Activated gamma-delta T cell treated with Interleukin-2 at 50 U/mL for 16 hours (primary cell): ENCODE data around the gene TCP11.

Experiments used
- DNase-seq: peaks from one replicate; pipeline ENCODE4 v3.0.0-alpha.2; 2020

The TCP11 gene

DNA sequence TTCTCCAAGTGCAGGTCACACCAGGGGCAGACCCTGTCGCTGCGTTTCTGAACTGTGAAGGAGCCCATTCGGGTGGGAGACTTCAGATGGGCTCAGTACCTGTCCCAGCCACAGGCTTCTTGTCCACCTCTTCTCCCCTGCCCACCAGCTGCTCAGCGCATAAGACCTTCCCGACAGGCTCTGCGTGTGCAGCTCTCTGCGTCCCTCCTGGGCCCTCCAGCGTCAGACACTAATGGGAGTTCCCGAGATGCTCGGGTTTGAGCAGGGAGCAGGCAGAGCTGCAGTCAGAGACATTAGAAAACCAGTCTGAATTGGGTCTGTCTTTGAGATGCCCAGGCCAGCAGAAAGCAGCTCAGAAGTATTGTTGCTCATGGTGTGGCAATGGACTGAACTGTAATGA lies 50.4 kb downstream of the TCP11 start:
- no peak for DNase-seq

DNA sequence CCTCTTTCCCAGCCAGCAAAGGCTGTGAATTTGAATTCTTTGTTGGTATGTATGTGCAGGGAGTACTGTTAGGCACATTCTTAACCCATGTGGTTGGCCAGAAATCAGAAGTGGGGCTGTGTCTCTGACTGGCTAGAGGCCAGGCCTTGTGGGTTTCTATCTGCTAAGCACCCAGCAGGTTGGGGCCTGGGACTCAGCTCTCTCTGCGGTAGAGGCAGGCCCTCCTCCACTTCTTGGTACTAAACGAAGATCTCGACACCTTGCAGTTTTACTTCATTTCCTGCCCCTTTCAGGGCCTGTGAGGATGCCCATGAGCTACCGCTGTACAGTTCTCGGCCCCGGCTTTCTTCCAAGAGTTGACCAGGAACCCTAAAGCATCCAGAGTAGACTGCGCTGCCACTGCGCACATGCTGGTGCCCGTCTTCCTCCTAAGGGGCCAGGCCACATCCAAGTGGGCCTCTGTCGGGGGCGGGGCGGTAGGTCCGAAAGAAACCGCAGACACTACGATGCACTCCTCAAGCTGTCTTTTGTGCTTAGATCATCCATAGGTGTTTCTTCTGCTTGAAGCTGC lies 51.1 kb downstream of the TCP11 start:
- DNase-seq: no peak

DNA sequence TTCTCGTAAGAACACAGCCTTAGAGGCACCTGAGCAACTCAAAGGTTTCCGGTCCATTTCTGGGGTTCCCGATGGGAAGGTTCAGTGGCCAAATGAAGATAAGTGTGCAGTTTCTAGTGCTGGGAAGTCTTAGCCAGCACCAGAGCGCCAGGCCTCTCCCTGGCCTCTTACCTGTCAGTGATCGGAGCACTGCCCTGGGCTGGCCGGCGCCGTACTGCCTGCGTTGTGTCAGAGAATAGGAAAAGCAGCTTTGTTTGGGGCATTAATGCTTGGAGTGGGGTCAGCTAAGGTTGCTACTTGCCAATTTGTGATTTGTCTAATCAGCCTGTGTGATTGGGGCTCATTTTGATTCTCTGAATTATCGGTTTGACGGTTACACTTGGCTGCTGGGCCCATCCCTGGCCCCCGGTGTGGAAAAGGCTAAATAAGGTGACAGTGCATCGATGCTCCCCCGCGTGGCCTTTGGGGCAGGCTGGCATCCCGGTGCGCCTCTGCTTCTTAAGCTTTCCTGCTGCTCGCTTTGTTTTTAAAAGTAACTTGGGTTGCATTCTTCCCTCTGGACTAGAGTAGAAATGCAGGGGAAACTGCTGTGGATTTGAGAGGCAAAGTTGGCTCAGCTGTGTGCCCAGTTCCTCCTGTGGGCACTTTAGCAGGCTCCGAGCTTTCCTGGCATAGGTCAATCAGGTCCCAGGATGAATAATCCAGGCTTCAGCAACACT lies 51.8 kb downstream of the TCP11 start:
- DNase-seq: no peak

DNA sequence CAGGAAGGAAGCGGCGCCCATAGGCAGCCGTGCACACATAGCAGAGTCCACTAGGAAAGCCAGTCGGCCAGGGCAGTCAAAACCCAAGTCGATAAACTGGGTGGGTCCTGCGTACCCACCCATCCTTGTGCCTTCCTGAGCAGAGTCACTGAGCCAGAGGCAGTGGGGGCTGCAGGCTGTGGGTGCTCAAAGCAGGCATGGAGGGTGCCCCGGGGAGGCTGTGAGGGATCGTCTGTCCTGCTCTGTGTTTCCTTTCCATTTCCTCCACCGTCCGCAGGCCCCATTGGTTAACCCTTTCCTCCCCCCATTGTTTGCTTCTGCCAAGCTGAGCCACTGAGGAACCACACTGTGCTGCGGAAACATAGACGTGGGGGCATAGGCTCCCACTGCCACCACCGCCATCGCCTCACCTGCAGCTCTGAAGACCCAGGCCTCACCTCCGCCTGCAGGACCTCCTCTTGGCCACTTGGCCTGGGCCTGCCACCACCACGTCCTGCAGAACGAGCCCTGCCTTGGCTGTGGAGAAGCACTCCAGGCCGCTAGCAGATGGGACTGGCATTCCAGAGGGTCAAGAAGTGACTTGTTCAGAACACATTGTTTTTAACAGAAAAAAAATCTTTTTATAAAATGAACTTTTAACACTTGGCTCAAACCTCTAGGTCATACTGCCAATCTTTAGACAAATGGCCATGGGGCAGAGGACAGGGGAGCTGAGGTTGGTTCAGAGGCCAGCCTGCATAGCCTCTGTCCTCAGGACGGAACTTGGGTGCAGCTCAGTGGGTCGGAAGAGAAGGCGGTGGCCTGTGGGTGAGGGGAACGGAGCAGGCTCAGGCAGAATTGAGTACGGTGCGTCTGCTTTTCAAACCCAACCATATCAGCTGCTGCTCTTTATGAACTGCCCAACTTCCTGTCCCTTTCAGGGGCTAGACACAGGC lies 52.6 kb downstream of the TCP11 start:
- DNase-seq: no peak

DNA sequence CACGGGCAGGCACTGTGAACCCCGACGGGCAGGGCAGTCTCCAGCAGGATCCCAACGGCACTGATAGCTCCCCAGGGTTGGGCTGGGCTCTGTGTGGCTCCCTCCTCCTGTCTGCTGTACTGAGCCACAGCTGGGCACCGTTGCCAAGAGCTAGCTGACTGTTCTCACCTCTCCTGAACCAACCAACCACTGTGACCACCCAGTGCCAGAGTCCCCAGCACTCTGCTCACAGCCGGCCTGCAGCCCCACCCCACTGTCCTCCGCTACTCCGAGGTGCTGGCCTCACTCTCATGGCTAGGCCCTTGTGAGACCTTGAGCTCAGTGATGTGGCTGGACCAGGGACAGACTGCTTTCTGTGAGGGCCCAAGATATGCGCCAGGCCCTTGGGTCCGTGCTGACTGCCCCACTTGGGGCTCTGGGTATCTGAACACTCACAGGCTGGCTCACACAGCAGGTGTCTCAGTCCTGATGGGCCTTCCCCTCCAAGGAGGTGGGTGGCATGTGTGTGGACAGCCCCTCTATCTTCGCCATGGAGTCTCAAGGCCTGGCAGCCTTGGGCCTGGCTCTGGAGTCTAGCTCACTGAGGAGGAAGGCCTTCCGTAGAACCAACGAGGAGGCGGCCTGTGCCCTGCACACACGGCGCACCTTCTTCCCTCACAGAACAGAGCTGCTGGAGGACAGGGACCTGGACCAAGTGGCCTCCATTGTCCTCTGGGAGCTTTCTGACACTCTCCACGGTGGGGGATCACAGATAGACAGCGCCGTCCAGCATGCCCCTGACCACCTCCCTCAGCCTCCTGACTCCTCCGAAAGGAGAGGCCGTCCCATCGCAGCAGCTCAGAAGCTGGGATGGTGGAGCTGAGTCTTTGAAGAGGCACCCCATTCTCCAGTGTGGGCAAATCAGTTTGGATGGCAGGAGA lies 53.5 kb downstream of the TCP11 start:
- DNase-seq: no peak

DNA sequence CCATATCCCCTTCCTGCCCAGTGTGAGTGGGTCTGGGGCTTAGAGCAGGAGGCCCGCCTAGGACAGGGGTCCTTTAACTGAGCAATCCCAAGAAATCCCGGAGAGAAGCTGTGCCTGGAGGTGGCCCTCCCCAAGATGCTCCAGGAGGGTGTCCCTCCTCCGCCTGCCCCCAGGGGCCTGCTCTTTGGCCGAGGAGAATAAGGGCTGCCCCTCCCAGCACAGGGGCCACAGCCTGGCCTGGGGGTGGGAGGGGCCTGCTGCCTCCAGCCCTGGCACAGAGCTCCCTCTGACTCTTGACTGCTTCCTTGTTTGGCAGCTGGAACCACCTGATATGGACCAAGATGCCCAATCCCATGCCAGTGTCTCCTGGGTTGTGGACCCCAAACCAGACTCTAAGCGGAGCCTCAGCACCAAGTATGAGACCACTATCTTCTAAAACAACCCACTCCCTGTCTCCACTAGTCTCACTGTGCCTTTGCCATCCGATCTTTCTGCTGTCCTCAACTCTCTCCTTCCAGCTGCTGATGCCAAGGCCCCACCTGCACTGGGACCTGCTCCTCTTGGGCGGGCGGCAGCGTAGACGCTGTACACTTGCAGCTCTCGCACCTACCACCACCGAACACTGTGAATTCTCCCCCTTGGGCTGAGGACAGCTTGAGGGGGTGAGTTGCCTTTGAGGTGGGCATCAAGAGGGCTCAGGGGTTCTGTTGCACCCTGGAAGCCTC lies 54.3 kb downstream of the TCP11 start:
- DNase-seq: no peak

DNA sequence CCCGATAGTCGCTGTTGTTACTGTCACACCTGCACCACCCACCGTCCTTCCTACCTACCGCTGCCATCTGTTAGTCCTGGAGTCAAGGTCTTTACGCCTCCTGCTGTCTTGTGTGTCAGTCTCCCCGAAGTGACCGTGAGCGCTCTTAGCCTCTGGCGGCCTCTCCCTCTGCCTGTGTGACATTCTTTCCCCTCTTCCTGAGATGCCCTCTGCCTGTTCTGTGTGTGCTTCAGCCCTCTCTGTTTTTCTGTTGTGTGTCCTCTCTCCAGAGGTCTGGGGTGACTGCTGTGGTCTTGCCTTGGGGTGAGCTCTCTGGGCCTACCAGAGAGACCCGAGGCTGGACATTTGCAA lies 54.9 kb downstream of the TCP11 start:
- DNase-seq: no peak

DNA sequence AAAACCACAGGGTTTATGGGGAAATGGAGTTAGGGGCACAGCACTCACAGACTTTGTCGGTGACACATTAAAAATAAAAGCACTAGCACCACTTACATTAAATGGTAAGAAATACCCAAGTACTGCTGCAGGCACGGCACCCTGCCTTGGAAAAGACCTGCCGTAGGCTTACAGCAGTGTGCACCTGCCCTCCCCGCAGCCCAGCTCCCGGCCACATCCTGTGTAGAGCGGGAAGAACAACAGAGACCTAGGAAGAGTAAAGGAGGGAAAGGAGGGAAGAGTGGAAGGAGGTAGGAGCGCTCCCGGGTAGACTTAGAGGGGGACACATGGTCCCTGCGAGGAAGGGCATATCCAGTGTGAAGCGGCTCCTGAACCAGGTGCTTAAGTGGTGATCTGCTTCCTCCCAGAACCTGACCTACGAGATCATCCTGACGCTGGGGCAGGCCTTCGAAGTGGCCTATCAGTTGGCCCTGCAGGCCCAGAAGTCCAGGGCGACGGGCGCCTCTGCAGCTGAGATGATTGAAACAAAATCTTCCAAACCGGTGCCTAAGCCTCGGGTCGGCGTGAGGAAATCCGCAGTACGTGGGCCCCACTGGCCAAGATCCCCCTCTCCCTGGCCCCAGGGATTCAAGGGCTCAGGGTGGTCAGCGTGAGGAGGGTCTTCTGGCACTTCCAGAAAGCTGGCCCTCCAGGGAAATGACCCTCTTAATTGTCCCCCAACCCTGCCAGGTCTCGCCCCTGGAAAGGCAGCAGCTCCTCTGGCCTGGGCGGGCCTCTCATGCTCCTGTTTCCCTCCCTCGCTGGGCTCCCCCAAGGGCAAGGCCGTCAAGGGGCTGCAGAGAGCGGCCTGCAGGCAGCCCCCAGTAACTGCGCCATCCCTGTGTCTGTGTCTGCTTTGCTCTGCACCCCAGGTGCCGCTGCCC lies 55.5 kb downstream of the TCP11 start:
- no peak for DNase-seq

DNA sequence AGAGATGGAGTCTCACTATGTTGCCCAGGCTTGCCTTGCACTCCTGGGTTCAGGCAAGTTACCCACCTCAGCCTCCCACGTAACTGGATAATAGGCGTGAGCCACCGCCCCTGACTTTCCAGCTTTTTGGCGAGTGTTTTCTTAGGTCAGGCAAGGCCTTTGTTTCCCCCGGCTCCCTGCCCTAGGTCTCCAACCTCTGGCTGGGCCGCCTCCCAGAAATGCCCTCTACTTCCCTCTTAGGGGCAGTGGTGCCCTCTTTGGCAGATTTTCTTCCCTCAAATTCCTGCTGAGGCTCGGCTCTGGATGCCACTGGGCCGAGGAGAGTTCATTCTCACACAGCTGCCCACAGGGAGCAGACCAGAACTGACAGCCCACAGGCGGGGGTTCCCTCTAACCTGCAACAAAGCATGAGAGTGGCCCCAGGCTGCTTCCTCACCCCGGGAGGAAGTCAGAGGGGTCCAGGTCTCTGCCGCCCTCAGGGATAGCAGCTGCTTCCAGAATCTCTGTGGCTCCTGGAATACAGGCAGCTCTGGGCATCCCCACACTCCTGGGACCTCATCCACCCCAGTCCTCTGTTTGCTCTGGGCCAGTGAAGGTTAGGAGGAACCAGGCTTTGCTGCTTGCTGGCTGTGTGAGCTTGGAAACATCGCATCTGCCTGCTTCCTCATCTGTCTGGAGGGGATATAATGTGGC lies 56.5 kb downstream of the TCP11 start:
- no peak for DNase-seq

DNA sequence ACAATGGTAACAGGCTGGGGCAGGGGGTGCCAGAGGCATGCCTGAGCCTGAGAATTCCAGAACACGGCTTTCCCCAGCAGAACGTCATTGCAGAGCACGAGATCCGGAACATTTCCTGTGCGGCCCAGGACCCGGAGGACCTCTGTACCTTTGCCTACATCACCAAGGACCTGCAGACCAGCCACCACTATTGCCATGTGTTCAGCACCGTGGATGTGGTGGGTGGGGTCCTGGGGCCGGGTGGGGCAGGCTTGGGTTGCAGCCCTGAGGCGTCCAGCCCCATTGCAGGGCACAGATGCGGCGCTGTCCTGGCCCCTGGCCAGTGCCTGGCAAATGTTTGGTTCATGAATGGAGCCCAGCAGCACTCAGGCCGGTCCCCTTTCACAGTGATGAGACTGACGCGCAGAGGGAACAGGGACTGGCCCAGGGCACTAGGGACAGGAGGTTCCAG lies 57.1 kb downstream of the TCP11 start:
- no peak for DNase-seq

DNA sequence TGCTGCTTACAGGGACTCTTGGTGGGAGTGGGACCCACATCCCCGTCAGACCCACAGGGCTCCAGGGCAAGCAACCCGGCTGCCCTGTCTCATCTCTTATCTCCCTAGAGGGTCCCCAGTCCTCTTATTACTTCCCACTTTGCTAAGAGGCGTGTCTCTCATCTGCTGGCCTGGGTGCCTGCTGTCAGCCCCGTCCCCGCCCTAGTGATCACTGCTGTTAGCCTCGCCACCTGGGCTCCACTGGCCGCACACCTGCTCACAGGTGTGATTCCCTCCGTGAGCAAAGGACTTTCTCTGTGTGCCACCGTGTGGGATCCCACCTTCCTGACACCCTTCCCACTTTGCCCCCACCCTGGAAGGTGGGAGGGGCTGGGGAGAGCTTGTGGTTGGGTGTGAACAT lies 57.6 kb downstream of the TCP11 start:
- DNase-seq: no peak

DNA sequence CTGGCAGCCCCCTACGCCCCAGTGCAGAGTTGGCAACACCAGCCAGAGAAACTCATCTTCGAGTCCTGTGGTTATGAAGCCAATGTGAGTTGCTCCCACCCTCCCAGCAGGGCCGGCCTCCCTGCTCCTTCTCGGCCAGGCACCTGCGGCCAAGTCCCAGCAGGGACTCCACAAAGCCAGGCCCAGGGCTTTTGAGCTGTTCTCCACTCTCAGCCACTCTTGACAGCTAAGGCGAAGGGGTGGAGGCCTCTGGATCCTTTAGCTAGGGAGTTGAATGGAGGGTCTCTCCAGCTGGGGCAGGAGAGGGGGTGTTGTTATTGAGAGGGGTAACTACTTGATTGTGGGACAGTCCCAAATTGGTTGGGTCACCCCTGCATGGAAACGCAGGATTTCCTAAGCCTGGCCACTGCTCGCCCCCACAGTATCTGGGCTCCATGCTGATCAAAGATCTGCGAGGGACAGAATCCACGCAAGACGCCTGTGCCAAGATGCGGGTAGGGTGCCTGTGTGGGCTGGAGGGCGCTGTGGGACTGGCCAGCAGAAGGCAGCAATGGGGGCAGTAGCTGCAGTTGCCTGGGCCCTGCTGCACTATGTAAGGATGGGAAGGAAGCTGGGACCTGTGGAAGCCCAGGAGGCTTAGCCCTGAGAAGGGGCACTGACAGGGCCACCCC lies 58.3 kb downstream of the TCP11 start:
- DNase-seq: no peak

DNA sequence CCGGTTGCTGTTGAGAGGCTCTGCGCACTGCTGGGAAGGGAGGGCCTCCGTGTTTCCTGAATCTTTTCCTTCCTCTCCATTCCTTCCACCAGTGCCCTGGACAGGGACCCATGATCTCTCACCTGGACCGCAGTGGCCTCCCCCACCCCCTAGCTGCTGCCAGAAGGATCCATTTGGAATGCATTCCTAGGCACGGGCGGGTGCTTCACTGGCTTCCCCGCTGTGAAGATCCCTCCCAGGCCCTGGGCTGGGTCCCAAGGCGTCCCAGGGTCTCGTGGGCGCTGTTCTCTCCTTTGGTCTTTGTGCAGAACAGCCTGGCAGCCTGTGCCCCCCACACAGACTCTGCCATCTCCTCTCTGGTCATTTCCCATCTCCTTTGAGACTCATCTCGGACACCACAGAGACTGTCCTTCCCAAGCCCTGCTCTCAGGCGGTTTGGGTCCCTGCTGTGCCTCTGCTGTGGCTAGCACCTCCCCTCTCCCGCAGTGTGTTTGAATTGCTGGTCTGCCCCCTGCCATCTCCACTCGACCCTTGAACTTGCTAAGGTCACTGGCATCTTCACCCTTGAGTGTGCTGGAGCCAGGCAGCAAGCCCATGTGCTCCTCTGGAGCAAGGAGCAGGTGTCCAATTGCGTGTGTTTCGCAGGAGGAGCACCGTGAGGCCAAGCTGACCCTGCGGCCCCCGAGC lies 59.0 kb downstream of the TCP11 start:
- no peak for DNase-seq

DNA sequence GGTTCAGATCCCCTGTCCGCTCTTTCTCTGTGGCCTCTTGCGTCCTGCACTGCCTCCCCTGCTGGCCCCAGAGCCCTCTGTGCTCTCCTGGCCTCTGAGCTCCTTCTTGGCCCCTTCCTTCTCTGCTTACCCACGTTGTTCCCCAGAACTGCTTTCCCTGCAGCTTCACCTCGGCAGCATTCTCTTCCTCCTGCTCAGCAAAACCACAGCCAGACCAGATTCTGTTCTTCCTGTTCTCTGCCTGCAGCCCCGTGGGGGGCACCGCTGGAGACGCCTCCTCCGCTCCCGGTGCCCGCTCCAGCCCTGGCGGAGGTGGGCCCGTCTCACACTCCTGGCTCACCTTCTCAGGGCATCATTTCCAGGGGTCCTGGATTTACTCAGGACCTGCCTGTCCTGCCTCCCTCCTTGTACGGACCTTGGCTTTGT lies 59.7 kb downstream of the TCP11 start:
- no peak for DNase-seq

DNA sequence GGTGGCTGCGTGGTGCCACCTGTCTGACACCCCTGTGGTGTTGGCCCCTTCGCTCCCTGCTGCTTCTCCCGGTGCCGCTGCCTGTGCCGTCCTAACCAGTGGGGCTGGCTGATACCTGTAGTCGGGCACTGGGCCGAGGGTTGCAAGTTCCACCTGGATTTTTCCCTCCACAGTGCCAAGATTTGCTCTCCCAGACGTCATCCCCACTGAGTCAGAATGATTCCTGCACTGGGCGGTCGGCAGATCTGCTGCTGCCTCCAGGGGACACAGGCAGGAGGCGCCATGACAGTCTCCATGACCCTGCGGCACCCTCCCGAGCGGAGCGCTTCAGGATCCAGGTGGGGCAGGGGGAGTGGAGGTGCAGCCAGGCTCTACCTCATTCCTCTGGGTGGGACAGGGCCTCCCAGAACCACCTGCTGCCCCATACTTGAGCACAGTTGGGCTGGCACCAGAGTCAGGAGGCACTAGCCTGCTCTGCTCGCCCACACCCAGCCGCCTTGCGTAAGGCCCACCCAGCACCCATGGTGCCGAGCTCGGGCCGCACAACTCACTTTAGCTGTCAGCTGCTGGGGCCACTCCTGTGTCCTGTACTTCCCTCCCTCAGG lies 60.2 kb downstream of the TCP11 start:
- DNase-seq: no peak

DNA sequence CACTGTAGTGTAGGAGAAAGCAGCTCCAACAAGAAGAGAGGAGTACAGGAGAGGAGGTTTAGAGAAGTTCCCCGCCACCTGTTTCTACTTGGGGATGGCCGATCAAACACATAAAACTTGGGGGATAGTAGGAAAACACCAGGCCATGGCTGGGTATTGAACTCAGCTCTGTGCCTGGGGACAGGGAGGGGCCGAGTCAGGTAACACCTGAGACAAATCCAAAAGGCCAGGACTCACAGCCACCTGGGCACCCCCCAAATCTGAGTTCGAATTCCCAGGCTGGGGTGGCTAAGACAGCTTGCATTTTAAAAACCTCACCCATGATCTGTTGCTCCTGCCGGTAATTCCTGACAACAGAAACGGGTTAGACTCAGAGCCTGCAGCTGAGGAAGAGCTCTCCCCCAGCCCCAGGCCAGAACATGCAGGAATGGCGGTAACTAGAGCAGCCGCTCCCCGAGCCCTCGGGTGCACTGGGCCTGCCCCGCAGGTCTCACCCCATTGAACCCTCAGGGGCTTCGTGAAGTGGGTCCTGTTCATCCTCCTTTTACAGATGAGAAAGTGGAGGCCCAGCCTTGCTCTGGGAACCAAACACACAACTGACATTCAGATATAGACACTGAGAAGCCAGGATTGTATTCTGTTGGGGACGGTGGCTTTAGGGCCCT lies 61.0 kb downstream of the TCP11 start:
- no peak for DNase-seq

DNA sequence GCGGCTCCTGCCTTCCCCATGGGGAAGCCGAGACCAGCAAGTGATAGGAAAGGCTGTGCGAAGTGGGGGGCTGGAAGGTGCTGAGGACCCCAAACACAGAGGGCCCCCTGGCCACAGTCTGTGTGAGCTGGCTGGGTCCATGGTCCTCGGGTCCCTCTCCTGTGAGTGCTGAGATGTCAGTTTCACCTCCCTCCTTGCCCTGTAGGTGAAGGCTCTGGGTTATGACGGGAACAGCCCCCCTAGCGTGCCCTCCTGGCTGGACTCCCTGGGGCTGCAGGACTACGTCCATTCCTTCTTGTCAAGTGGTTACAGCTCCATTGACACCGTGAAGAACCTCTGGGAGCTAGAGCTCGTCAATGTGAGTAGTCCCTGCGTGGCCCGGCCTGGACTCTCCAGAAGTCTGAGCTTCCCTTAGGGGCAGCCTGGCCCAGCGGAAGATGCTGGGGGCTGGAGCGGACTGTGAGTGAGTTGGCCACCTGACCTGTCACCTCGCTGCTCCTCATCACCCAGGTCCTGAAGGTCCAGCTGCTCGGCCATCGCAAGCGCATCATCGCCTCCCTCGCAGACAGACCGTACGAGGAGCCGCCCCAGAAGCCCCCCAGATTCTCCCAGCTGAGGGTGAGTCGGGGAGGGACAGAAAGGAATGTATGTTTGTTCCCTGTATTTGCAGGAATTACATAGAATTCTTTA lies 61.7 kb downstream of the TCP11 start:
- DNase-seq: no peak
